GM19238 (cell line): ENCODE results near the gene PHF11.
A peak's percentile ranks its signal among the peaks of the same experiment; 100 is the strongest.
"Not testable (repeated sequence)": the region's sequence is repeated elsewhere in the genome, so short reads cannot be mapped to it uniquely, and the experiment has no call there.

Source experiments
- DNase-seq: peaks from one replicate; pipeline ENCODE4 v3.0.0; 2011; ENCODE audit warnings: low spot score; ENCODE audit not compliant: insufficient read length

PHF11 gene

GRCh38 chr13:49495783-49496762 lies at the start of gene PHF11:
PHF11 (plus strand) TSS chr13:49495953; CDS start chr13:49496002, 49 bp downstream.
- DNase-seq, result peak; percentile 80

- no peak for DNase-seq
Observed at GRCh38 chr13:49446473-49446872, 49.3 kb upstream of the PHF11 start.

GRCh38 chr13:49448753-49449152 lies 47.0 kb upstream of the PHF11 start:
- no peak for DNase-seq

- no peak for DNase-seq
Observed at GRCh38 chr13:49450105-49450819, 45.5 kb upstream of the PHF11 start.

GRCh38 chr13:49452725-49453457 lies 42.9 kb upstream of the PHF11 start:
- DNase-seq, result no peak

GRCh38 chr13:49453465-49453864 lies 42.3 kb upstream of the PHF11 start:
- no peak for DNase-seq

- no peak for DNase-seq
Observed at GRCh38 chr13:49454388-49455006, 41.3 kb upstream of the PHF11 start.

- no peak for DNase-seq
Observed at GRCh38 chr13:49455007-49455398, 40.8 kb upstream of the PHF11 start.

GRCh38 chr13:49456156-49456555 lies 39.6 kb upstream of the PHF11 start:
- no peak for DNase-seq

GRCh38 chr13:49457221-49457620 lies 38.5 kb upstream of the PHF11 start:
- no peak for DNase-seq

- DNase-seq, result no peak
Observed at GRCh38 chr13:49459580-49459979, 36.2 kb upstream of the PHF11 start.

GRCh38 chr13:49464085-49464484 lies 31.7 kb upstream of the PHF11 start:
- DNase-seq, result no peak

- no peak for DNase-seq
Observed at GRCh38 chr13:49464621-49465325, 31.0 kb upstream of the PHF11 start.

GRCh38 chr13:49466292-49466838 lies 29.4 kb upstream of the PHF11 start:
- no peak for DNase-seq

- no peak for DNase-seq
Observed at GRCh38 chr13:49472186-49472585, 23.6 kb upstream of the PHF11 start.

GRCh38 chr13:49476529-49476928 lies 19.2 kb upstream of the PHF11 start:
- DNase-seq, result no peak

GRCh38 chr13:49481788-49482187 lies 14.0 kb upstream of the PHF11 start:
- no peak for DNase-seq

GRCh38 chr13:49488563-49488962 lies 7.2 kb upstream of the PHF11 start:
- no peak for DNase-seq

GRCh38 chr13:49494645-49495044 lies 1.1 kb upstream of the PHF11 start:
- no peak for DNase-seq

- not testable (repeated sequence) for DNase-seq
Observed at GRCh38 chr13:49496837-49497236, 1.1 kb downstream of the PHF11 start.
